Islet precursor cell (in vitro differentiated cells): ENCODE measurements around the gene TMCC1.
A peak's percentile ranks its signal among the peaks of the same experiment; 100 is the strongest.
"Not testable (repeated sequence)": the region's sequence is repeated elsewhere in the genome, so short reads cannot be mapped to it uniquely, and the experiment has no call there.

Source experiments
- DNase-seq: peaks from one replicate; pipeline ENCODE4 v3.0.0-alpha.2; 2018

The TMCC1 gene

GRCh38 chr3:129618901-129619671 is 274.4 kb downstream of the TMCC1 start:
- peak; percentile 77 for DNase-seq

GRCh38 chr3:129618186-129618820 is 275.2 kb downstream of the TMCC1 start:
- DNase-seq, result no peak

GRCh38 chr3:129617381-129618185 is 275.9 kb downstream of the TMCC1 start:
- DNase-seq, result no peak

- no peak for DNase-seq
These were observed 276.8 kb downstream of the TMCC1 start for GRCh38 chr3:129616713-129617112.

GRCh38 chr3:129616291-129616690 is 277.2 kb downstream of the TMCC1 start:
- DNase-seq, result no peak

- no peak for DNase-seq
These were observed 277.7 kb downstream of the TMCC1 start for GRCh38 chr3:129615751-129616281.

GRCh38 chr3:129614927-129615363 is 278.6 kb downstream of the TMCC1 start:
- no peak for DNase-seq

- DNase-seq, result no peak
These were observed 279.1 kb downstream of the TMCC1 start for GRCh38 chr3:129614435-129614834.

GRCh38 chr3:129613367-129613740 is 280.2 kb downstream of the TMCC1 start:
- no peak for DNase-seq

GRCh38 chr3:129612534-129613366 is 280.8 kb downstream of the TMCC1 start:
- DNase-seq, result peak; percentile 98

GRCh38 chr3:129611812-129612533 is 281.5 kb downstream of the TMCC1 start:
- DNase-seq, result peak; percentile 100

- DNase-seq, result no peak
These were observed 282.1 kb downstream of the TMCC1 start for GRCh38 chr3:129611446-129611800.

- DNase-seq, result not testable (repeated sequence)
These were observed 282.6 kb downstream of the TMCC1 start for GRCh38 chr3:129610794-129611445.

- DNase-seq, result peak; percentile 72
These were observed 283.2 kb downstream of the TMCC1 start for GRCh38 chr3:129610276-129610675.

- DNase-seq, result no peak
These were observed 283.8 kb downstream of the TMCC1 start for GRCh38 chr3:129609591-129610182.

GRCh38 chr3:129608936-129609590 is 284.4 kb downstream of the TMCC1 start:
- DNase-seq, result no peak

GRCh38 chr3:129608087-129608935 is 285.2 kb downstream of the TMCC1 start:
- peak; percentile 90 for DNase-seq

GRCh38 chr3:129607391-129608068 is 286.0 kb downstream of the TMCC1 start:
- DNase-seq, result no peak
